GM19193 (cell line): ENCODE results near the gene FAM3C.

Experiments used
- POLR2A ChIP-seq: IDR thresholded peaks from 4 replicates; pipeline ENCODE4 v1.6.1; 2011; ENCODE audit not compliant: insufficient read depth, insufficient read length; ENCODE audit errors: extremely low read depth

The FAM3C gene

DNA sequence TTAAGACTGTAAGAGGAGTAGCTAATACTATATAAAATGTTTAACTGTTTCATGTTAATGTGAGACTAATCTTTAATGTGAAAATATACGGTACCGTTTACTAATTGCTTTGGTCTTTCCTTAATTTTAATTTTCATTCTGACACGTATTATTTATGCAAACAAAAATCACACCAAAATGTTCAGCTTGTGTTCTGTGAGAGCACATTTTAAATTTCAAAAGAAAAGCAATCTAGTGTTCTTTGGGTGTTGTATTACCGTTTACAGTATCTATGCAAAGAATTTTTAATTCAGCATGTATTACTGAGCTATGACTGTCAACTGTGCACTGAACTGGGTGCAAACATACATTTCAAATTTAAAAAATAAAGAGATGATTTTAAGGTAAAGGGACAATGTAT is 65.1 kb downstream of the FAM3C start:
- TF ChIP-seq POLR2A = no peak

DNA sequence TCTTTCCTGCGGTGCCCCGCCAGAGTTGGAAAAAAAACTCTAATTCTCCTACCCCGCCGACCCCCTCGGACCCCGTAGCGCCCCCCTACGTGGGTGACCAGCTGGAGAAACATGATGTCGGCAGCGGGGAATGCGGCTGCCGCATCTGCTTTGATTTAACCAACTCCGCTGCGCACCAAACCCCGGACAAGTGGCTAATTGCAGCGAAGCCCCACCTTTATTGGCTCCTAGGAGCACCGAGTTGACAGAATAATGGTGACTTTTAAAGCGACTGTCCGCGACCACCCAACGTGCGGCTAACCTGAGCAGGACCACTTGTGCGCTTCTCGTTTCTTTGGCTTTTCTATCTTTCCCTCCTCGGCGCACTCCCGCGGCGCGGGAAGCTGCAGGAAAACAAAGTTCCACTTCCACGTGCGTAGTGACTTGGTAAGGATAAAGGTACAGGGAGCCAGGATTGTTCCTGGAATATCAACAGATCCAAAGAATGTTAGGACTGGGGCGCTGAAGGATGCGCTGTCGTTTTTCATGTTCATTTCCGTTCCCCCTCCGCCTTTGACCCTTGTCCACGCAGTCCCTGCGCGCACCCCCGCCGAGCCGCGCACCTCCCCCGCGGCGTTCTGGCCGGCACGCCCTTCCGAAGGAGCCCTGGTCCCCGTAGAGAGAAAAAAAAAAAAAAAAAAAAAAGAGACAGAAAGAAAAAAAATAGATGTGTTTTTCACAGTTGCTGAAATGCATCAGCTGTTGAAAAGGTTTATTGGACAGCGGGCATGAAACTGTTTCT is 65.9 kb downstream of the FAM3C start:
- TF ChIP-seq POLR2A = no peak

- no peak for TF ChIP-seq POLR2A
Observed at GRCh38 chr7:121329191-121330052, 66.7 kb downstream of the FAM3C start.

- TF ChIP-seq POLR2A = no peak
Observed at GRCh38 chr7:121328508-121329190, 67.5 kb downstream of the FAM3C start, which contains the start of gene WNT16. TSS of gene WNT16 (plus strand) at chr7:121329000. CDS start at chr7:121329293, 293 bp downstream.

DNA sequence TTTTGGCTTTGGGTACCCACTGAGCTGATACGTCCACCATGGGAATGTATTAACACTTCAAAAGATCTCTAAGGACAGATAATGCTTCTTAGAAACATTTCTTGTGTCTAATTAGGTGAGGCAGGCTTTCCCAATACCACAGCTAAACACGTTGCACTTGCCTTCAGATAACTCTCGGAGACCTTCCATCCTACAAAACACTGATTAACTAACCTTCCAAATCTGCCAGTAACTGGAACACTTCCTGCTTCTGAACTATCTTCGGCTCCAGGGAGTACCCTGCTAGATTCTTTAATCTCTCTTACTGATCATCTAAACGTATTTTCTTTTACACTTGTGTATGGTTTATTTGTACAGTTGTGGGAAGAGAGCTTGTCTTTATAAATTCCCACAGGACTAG is 68.4 kb downstream of the FAM3C start:
- TF ChIP-seq POLR2A = no peak

DNA sequence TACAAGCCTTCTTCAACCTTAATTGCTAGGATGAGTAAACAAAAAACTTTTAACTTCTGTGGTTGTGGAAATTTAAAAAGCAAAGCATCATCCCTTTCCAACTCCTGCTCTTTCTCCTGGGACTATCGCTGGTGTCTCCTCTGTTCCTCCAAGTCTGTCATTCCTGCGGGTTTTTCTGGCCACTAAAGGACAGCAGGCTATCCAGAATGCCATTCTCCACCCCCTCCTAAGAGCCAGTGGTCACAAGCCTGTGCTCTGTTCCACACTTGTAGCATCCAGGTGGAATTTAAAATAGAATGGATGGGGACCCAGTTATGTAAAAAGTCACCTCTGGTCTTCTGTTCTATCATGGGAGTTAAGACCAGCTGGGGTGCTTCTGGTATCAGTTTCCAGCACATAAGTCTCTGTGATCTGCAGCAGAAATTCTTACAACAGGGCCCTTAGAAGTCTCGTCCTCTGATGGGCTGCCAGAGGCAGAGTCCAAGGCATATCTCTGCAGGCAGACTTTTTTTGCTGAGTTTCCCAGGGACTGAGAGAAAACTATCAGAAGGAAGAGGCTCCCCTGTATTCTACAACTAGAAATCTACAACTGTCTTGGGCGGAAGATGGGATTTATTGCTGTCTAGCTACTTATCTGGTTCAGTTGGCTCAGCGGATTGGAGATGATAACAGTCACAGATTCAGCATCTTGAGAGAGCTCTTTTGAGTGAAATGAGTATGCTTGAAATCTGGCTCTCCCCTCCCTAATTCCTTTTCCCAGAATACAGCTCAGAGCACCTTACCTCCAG is 72.4 kb downstream of the FAM3C start:
- no peak for TF ChIP-seq POLR2A

- no peak for TF ChIP-seq POLR2A
Observed at GRCh38 chr7:121322460-121322859, 73.6 kb downstream of the FAM3C start.

DNA sequence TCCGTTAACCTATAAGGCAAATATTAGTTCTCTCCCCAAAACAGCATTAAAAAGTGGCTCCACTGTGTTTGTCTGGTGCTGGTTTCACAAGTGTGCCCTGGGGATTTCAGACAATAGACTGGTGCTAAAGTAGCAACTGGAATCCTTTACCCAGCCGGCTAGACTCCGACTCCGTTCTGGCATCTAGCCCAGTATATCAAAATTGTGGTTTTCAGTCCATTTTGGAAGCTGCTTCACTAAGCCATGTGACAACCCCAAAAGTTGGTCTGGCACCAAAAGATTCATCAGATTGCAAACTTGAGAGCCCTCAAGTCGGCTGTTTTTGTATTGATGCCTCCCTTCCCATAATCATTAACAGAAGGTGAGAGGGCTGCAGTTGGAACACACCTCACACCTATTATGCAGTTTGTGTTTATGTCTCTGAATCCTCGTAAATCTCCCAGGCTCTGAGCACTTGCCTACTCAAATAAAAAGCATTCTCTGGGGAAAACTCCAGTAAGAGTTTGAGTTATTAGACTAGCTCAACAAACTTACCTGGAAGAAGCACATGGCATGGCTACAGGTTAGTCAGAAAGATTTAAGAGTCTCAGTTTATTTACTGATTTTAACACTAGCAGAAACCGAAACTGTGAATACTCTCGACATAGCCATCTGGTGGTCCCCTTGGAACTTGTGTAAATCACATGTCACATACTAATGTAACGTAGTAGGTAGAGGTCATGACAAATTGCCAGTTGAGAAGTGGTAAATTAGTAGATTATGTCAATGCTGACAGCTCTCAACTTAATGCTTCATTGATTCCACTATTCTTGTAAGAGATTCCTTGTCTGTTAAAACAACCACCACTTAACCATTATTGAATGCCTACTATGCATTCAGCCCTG is 82.1 kb downstream of the FAM3C start:
- TF ChIP-seq POLR2A = no peak

DNA sequence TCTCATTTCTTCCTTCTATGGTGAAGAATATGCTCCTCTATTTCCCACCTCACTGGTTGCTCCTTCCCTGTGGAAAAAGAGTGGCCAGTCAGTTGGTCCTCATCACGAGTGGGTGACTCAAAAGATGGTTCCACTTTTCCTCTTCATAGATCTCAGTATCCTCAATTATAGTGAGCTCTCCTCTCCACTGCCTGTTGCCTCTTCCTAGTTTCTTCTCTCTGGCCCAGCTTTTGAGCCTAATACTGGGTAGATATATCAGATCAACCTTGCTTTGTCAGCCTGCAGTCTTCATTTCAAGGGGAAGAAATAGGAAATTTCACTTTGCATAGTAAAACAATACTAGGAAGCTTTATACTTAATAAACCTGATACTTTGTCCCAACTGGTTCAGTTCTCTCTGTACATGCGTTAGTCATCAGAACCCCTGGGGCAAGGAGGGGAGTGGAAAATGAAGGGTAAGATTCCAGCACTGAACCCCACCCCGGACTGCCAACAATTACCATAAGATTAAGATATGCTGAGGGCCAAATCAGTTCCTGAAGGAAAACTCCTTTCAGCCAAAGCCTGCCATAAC is 82.8 kb downstream of the FAM3C start:
- no peak for TF ChIP-seq POLR2A

GRCh38 chr7:121307021-121307574 is 89.0 kb downstream of the FAM3C start:
- TF ChIP-seq POLR2A = no peak

- TF ChIP-seq POLR2A = no peak
Observed at GRCh38 chr7:121306565-121306964, 89.5 kb downstream of the FAM3C start.

DNA sequence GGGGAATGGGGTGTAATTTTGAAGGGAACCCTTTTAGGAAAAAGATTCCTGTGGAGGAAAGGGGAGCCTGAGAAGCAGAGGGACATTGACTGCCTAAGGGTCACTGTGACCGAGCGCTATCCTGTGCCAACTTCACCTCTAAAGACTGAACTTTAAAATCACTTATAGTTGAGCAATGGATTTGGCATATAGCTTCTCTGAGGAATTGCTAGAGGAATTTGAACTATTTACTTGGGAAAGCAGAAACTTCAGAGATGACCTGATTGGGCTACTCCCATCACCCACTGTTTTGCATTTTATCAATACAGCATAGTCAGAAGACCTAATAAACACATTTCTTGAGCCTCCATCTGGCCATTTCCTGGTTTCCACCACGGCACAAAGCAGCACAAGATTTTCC is 91.0 kb downstream of the FAM3C start:
- TF ChIP-seq POLR2A = no peak

- no peak for TF ChIP-seq POLR2A
Observed at GRCh38 chr7:121304102-121304658, 91.9 kb downstream of the FAM3C start.
